HG03432 (cell line): Measurements from ENCODE around the gene TMC1.
"Not testable (repeated sequence)": the region's sequence is repeated elsewhere in the genome, so short reads cannot be mapped to it uniquely, and the experiment has no call there.

Source experiments
- ATAC-seq: cut with Tn5 transposase; IDR thresholded peaks from one replicate; pipeline ENCODE4 v1.9.1; 2021; ENCODE audit warnings: mild to moderate bottlenecking, moderate library complexity; ENCODE audit not compliant: unreplicated experiment

The TMC1 gene

DNA sequence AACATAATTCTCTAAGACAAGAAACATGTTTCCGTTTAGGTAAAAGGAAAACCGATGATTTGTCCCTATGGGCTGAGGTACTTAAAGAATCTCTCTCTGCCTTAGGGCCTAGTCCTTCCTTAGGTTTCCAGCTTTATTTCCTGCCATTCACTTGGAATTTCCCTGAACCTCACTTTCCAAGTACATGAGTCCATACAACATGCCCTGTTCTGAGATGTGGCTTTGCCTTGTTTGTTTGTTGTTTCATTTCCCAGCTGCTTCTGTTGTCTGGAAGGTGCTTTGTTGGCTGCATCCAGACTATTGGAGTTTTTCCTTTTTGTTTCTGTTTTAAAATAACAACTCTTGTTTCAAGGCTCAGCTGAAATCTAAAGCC, 336.2 kb downstream of the TMC1 start:
- no peak for ATAC-seq

DNA sequence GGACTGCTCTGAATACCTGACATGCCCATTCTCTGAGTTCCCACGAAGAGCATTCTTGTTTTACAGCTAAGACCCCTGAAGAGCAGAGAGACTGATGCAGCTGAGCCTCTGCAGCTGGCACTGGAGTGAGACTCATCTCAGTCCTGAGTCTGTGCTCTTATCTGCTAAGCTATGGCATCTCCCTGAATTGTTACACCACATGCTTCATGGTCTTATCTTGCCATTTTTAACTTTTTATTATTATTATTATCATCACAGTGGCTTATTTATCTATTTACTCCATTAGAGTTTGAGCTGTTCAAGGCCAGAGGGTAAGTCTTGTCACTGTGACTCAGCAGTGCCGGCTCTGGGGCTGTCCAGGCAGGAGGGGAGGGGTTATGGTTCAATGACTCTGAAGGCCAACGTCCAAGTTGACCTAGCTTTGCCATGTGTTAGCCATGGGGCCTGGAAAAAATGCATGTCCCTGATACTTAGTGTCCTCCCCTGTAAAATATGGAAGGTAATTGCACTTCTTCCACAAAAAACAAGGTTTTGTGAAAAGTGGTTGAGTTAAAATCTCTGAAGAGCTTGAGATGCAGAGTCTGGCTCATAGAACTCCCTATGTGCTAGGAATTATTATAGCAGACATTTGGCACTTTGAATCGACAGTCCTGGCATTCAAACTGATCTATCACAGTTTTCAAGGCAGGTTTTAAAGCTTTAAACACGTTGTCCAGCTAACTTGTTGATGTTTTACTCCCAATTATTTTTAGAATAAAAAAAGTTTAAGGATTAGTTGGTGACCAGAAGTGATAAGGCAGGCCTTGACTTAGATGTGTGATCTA, 336.9 kb downstream of the TMC1 start:
- ATAC-seq = no peak

DNA sequence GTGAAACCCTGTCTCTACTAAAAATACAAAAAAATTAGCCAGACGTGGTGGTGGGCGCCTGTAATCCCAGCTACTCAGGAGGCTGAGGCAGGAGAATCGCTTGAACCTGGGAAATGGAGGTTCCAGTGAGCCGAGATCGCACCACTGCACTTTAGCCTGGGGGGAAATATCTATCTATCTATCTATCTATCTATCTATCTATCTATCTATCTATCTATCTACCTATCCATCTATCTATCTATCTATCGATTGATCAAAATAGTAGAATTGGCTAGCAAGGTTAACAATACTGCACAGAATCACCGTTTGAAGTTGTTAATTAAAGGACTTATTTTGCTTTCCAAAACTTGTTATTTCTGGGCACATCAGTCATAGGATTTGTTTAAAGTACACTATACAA, 341.4 kb downstream of the TMC1 start:
- not testable (repeated sequence) for ATAC-seq

- ATAC-seq = no peak
These were observed 342.2 kb downstream of the TMC1 start for GRCh38 chr9:72863456-72864094.

DNA sequence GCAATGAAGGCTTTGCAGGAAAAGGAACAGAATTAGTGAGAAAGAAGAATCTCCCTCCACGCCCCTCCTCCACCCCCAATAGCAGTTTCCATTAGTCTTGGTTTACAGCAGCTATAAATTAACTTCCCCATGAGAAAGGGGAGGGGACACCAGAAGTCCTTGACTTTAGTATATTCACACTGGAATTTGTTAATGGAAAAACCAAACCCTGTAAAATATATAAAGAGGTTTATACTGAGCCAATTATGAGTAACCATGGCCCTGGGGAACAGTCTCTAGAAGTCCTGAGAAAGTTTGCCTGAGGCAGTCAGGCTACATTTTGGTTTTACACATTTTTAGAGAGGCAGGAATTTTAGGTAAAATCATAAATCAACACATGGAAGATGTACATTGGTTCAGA, 342.9 kb downstream of the TMC1 start:
- no peak for ATAC-seq

DNA sequence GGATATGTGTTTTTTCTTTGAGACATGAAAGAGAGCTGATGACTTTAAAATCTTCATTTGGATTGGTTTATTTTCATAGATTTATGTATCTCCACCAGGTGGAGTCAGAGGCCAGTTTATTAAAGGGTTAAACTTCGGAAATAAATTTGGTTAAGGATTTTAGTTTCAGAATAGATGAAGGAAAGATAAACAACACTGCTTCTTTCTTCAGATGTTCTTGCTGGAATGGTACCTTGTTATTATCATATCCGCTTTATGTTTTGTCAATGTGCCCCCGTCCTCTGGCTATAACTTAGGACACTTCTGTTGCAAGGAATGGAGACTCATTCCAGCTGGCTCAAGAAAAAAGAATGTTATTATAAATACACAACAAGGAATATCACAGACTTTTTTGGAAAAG, 350.3 kb downstream of the TMC1 start:
- no peak for ATAC-seq

DNA sequence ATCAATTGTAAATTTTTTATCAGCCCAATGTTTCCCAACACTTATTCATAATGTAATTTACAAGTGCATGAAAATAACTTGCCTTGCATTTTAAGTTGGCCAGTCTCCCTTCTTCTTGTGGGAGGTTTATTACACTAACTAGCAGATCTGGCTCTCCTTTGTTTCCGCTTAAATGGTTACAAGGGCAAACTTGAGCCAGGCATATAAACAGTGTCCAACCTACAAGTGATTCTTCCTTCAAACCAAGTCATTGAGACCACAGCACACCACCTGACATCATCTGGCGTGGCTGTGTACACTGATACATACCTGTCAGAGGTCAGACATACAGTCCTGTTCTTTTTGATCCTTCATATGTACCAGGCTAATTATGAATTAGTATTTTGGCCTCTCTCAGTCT, 351.3 kb downstream of the TMC1 start:
- ATAC-seq = no peak

DNA sequence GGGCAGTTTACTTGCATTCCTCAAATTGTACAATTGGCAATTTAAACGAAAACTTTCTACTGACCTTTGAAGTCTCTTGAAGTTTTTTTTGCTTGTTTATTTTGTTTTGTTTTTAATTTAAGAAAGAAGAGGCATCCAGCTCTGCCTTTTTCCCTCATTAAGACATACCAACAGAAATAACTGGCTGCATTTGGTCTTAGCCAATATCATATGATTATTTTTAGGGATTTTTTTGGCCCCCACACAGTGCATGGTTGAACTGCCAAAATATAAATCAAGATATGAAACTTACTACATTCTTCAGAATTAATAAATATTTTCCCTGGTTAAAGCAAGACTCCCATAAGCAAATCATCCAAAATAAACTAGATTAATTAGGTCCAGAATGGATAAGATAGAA, 352.0 kb downstream of the TMC1 start:
- no peak for ATAC-seq

DNA sequence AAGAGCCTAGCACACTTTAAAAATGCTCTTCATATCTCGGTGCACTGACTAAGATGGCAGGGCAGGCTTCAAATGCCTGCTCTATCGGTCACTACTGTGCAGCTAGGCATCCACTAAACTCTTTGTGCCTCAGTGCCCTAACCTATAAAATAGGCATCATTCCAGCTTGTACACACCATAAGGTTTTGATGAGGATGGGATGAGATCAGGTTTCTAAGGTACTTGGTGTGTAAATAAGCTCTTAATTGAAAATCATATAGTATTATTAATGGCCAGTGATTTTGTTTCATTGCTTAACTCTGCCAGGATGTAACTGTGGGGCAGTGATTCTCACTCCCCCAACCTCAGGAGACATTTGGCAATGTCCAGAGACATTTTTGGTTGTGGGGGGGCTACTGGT, 352.9 kb downstream of the TMC1 start:
- ATAC-seq = no peak

DNA sequence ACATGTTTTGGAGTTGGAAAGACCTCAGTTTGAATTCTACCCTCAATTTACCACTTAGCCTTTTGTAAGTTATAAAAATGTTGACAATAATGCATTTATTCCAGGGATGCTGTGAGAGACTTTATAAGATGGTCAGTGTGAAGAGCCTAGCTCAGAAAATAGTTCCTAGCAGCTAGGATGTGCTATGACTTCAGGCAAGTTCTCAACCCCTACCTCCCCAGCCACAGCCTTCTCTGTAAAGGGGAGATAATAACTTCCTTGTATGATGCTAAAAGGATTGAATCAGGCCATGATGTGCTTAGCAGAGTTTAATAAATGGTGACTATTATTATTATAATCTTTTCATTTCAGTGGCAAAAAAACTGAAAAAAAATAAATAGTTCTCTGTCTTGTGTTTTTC, 353.8 kb downstream of the TMC1 start:
- no peak for ATAC-seq

- no peak for ATAC-seq
These were observed 359.4 kb downstream of the TMC1 start for GRCh38 chr9:72880821-72881220.

DNA sequence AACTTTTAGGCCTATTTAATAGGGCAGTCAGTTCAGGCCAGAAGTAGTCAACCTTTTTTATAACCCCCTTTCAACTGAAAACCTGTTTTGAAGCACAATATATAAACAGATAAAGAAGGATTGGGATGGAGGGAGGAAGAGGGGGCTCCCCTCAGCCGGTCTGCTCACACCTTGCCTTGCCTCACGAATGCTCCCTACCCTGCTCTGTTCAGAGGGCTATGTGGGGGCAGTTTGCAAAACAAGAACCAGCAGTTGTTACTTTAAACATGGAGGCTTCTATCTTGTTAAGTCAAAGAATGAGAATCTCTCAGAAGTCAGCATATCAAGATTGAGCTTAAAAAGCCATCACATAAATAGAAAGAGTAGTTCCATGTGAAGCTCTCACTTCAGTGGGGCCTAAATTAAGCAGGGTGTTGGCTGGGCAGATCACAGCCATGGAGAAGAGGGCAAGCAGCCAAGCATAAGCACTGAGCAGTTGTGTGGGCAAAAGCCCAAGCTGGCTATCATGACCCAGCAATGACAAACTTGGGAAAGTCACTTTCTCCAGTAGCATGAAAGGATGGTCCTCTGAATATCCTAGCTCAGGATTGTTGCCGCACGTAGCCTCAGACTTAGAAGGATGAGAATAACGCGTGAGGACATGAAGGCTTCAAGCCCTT, 360.8 kb downstream of the TMC1 start:
- no peak for ATAC-seq

GRCh38 chr9:72883875-72884274, 362.5 kb downstream of the TMC1 start:
- no peak for ATAC-seq

DNA sequence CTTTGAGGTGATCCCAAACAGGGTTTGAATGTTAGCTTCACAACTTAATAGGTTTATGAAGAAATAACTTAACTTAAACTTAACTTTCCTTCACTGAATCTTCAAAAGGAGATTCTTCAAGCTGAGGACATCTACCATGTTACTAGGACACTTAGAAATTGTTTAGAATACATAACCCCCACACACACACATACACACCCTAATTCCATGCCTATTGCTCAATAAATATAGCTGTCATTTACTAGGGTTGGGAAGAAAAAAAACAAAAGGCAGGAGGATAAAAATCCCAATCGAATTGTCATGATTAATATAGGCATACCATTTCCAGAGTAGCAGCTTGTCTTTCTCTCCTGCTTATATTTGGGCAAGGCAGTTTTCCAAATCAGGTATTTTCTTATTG, 363.1 kb downstream of the TMC1 start:
- ATAC-seq = no peak
